Measurements from ENCODE around the gene HEYL.

HEYL gene

GRCh38 chr1:39639305-39640130 is at the start of gene HEYL:
Gene HEYL, minus strand, starts transcription at chr1:39639643. Its CDS starts 18 bp downstream, at chr1:39639625.
- TF ChIP-seq CTCF (IDR thresholded peaks at IDR 0.05; ENCODE audit: extremely low read depth, insufficient read depth, missing control alignments): peak; percentile 28
- DNase-seq (ENCODE audit: low spot score): peak; percentile 76
- in situ Hi-C loops (cut with MboI; ENCODE audit: low pct_unique_long_range_greater_than_20kb, low sequenced_read_pairs, unreplicated experiment): no loop called here

DNA sequence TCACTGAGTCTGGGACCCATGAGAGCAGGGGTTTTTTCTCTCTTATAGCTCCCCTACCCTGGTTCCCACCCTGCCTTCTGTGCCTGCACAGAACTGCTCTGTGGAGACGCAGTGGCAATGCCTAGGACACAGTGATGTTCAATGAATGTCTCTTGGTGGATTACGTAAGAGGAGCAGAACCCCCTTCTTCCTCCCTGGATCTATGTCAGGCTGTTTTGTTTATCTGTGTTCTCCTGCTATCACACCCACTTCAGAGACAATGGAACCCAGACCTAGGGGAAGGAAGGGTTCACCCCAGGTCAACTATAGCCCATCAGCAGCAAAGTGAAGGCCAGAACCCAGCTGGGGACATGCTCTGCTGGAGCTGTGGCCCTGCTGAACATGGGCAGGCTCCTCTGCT is 49.8 kb upstream of the HEYL start:
- no peak for DNase-seq (ENCODE audit: low spot score)
- TF ChIP-seq CTCF (IDR thresholded peaks at IDR 0.05; ENCODE audit: extremely low read depth, insufficient read depth, missing control alignments): no peak
- in situ Hi-C loops (cut with MboI; ENCODE audit: low pct_unique_long_range_greater_than_20kb, low sequenced_read_pairs, unreplicated experiment): no loop called here

GRCh38 chr1:39688706-39689105 is 49.3 kb upstream of the HEYL start:
- in situ Hi-C loops (cut with MboI; ENCODE audit: low pct_unique_long_range_greater_than_20kb, low sequenced_read_pairs, unreplicated experiment): no loop called here
- TF ChIP-seq CTCF (IDR thresholded peaks at IDR 0.05; ENCODE audit: extremely low read depth, insufficient read depth, missing control alignments): no peak
- no peak for DNase-seq (ENCODE audit: low spot score)

DNA sequence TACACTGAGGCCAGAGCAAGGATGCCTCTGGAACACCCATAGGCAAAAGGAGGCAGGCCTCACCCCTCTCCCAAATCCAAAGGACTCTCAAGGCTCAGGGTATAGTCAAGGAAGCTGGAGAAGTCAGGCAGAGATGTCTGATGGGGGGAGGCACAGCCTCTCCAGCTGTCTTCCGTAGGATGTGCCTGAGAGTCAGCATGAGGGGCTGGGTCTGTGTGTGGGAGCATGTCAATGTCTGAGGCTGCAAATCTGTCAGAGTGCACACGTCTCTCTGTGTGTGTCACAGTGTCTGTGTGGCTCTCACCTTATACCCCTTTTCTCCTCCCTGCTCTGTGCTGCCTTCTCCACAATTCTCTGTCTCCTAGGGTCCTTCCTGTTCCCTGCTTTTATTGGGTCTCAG is 47.8 kb upstream of the HEYL start:
- TF ChIP-seq CTCF (IDR thresholded peaks at IDR 0.05; ENCODE audit: extremely low read depth, insufficient read depth, missing control alignments): no peak
- in situ Hi-C loops (cut with MboI; ENCODE audit: low pct_unique_long_range_greater_than_20kb, low sequenced_read_pairs, unreplicated experiment): no loop called here
- DNase-seq (ENCODE audit: low spot score): no peak

- DNase-seq (ENCODE audit: low spot score): no peak
- no peak for TF ChIP-seq CTCF (IDR thresholded peaks at IDR 0.05; ENCODE audit: extremely low read depth, insufficient read depth, missing control alignments)
- in situ Hi-C loops (cut with MboI; ENCODE audit: low pct_unique_long_range_greater_than_20kb, low sequenced_read_pairs, unreplicated experiment): no loop called here
Observed at GRCh38 chr1:39685071-39685470, 45.6 kb upstream of the HEYL start.

- no peak for DNase-seq (ENCODE audit: low spot score)
- in situ Hi-C loops (cut with MboI; ENCODE audit: low pct_unique_long_range_greater_than_20kb, low sequenced_read_pairs, unreplicated experiment): no loop called here
- TF ChIP-seq CTCF (IDR thresholded peaks at IDR 0.05; ENCODE audit: extremely low read depth, insufficient read depth, missing control alignments): no peak
Observed at GRCh38 chr1:39684313-39684664, 44.8 kb upstream of the HEYL start.
